SH-SY5Y (cell line): ENCODE measurements around the gene SPRED2.

Source experiments
- GATA2 ChIP-seq: IDR thresholded peaks from 2 replicates; pipeline ENCODE4 v1.6.1; 2011; ENCODE audit warnings: mild to moderate bottlenecking, low read depth, low read length
- GATA3 ChIP-seq: IDR thresholded peaks from 2 replicates; pipeline ENCODE4 v1.6.1; 2011; ENCODE audit warnings: low read depth, mild to moderate bottlenecking, low read length, moderate library complexity

GRCh38 chr2:65388051-65388531 lies 44.3 kb downstream of the SPRED2 start:
- TF ChIP-seq GATA2 = no peak
- TF ChIP-seq GATA3 = no peak
